IMR-90 (cell line): ENCODE results near the gene CADM2. TPM values are rescaled to one million over a fixed set of nuclear protein-coding genes. Genes with fewer than 3 reads are reported as not detected.

ENCODE experiments used
- ATAC-seq: fragments of 200-7000 bp; cut with Tn5 transposase; 2 replicates; pipeline ENCODE4 v1.9.1; 2020; ENCODE audit warnings: low read depth, mild to moderate bottlenecking, moderate library complexity
- BruUV-seq: library from RNA; stranded (reverse); fragments of 400-500 nt; replicated peaks from 2 replicates; lab custom pipeline; 2021; lab: Mats Ljungman, UMichigan
- CTCF ChIA-PET: fragments of 300-600 bp; formaldehyde crosslinking; extraction: SDS; loops from one replicate; lab custom pipeline; 2021; ENCODE audit warnings: antibody characterized with exemption; lab: Yijun Ruan, JAX
- POLR2A ChIA-PET: fragments of 300-600 bp; sonication (Branson Sonifier 250); formaldehyde crosslinking; loops from one replicate; lab custom pipeline; 2022; ENCODE audit warnings: antibody characterized with exemption; ENCODE audit not compliant: unreplicated experiment; lab: Charles Lee
- DNase-seq: peaks from one replicate; pipeline ENCODE4 v3.0.0; 2013
- H2AFZ ChIP-seq: replicated peaks from 2 replicates; pipeline ENCODE3; 2013; ENCODE audit warnings: low read length, mild to moderate bottlenecking; ENCODE audit not compliant: poor library complexity
- H2AK5ac ChIP-seq: 2 replicates; pipeline ENCODE4 v1.6.1; 2013; ENCODE audit warnings: low read depth, low read length, inconsistent platforms
- H2AK9ac ChIP-seq: replicated peaks from 2 replicates; pipeline ENCODE3; 2013; ENCODE audit warnings: mild to moderate bottlenecking, low read depth, low read length, moderate library complexity; ENCODE audit not compliant: poor library complexity
- H2BK120ac ChIP-seq: 2 replicates; pipeline ENCODE4 v1.6.1; 2013; ENCODE audit warnings: low read depth, low read length, inconsistent platforms
- H2BK15ac ChIP-seq: 3 replicates; pipeline ENCODE4 v1.6.1; 2013; ENCODE audit warnings: low read depth, low read length, inconsistent platforms
- H2BK20ac ChIP-seq: 2 replicates; pipeline ENCODE4 v1.6.1; 2013; ENCODE audit warnings: low read depth, mild to moderate bottlenecking, inconsistent platforms, low read length, moderate library complexity
- H2BK5ac ChIP-seq: 2 replicates; pipeline ENCODE4 v1.6.1; 2013; ENCODE audit warnings: mild to moderate bottlenecking, low read depth, low read length, inconsistent platforms; ENCODE audit not compliant: poor library complexity, severe bottlenecking
- H3K14ac ChIP-seq: replicated peaks from 2 replicates; pipeline ENCODE4 v1.6.1; 2013; ENCODE audit warnings: low read depth, low read length, inconsistent platforms
- H3K18ac ChIP-seq: 2 replicates; pipeline ENCODE4 v1.6.1; 2013; ENCODE audit warnings: low read depth, low read length, control low read depth
- H3K23ac ChIP-seq: 2 replicates; pipeline ENCODE4 v1.6.1; 2013; ENCODE audit warnings: low read depth, low read length, inconsistent platforms
- H3K27ac ChIP-seq: 2 replicates; pipeline ENCODE4 v1.5.1; 2013; ENCODE audit warnings: mild to moderate bottlenecking, control low read depth, low read length; ENCODE audit not compliant: insufficient read depth
- H3K27me3 ChIP-seq: 2 replicates; pipeline ENCODE4 v1.6.1; 2013; ENCODE audit warnings: low read length; ENCODE audit not compliant: control insufficient read depth, insufficient read depth
- H3K36me3 ChIP-seq: 2 replicates; pipeline ENCODE4 v1.6.1; 2013; ENCODE audit warnings: low read length, mixed read lengths; ENCODE audit not compliant: control insufficient read depth, insufficient read depth
- H3K4ac ChIP-seq: 2 replicates; pipeline ENCODE4 v1.6.1; 2013; ENCODE audit warnings: low read depth, low read length, inconsistent platforms
- H3K4me1 ChIP-seq: 2 replicates; pipeline ENCODE4 v1.6.1; 2013; ENCODE audit warnings: low read length, mixed read lengths; ENCODE audit not compliant: control insufficient read depth, insufficient read depth
- H3K4me2 ChIP-seq: 2 replicates; pipeline ENCODE4 v1.6.1; 2013; ENCODE audit warnings: low read depth, mild to moderate bottlenecking, control low read depth, low read length, moderate library complexity
- H3K4me3 ChIP-seq: 2 replicates; pipeline ENCODE4 v1.5.1; 2013; ENCODE audit warnings: low read depth, mild to moderate bottlenecking, control low read depth, low read length, moderate library complexity; ENCODE audit not compliant: insufficient read depth
- H3K56ac ChIP-seq: 2 replicates; pipeline ENCODE4 v1.6.1; 2013; ENCODE audit warnings: low read length, inconsistent platforms; ENCODE audit not compliant: insufficient read depth; ENCODE audit errors: extremely low read depth
- H3K79me1 ChIP-seq, 2 experiments: 2 replicates each; pipeline ENCODE4 v1.6.1; 2013; ENCODE audit warnings: low read length in 2 of 2, inconsistent platforms in 1 of 2, low read depth in 1 of 2
- H3K9ac ChIP-seq: 2 replicates; pipeline ENCODE4 v1.6.1; 2013; ENCODE audit warnings: low read depth, low read length, control low read depth
- H3K9me1 ChIP-seq: 2 replicates; pipeline ENCODE4 v1.6.1; 2013; ENCODE audit warnings: low read length, inconsistent platforms; ENCODE audit not compliant: insufficient read depth
- H3K9me3 ChIP-seq: 2 replicates; pipeline ENCODE4 v1.6.1; 2013; ENCODE audit warnings: low read length; ENCODE audit not compliant: control insufficient read depth, insufficient read depth
- H4K20me1 ChIP-seq: 2 replicates; pipeline ENCODE4 v1.6.1; 2013; ENCODE audit warnings: low read length, inconsistent platforms; ENCODE audit not compliant: insufficient read depth
- H4K5ac ChIP-seq: 2 replicates; pipeline ENCODE4 v1.6.1; 2013; ENCODE audit warnings: mild to moderate bottlenecking, low read depth, low read length, control low read depth
- H4K8ac ChIP-seq, 2 experiments: 2 replicates each; pipeline ENCODE4 v1.6.1; 2013; ENCODE audit warnings: low read depth in 2 of 2, low read length in 2 of 2, control low read depth in 1 of 2, inconsistent platforms in 1 of 2
- H4K91ac ChIP-seq: 2 replicates; pipeline ENCODE4 v1.6.1; 2013; ENCODE audit warnings: low read depth, low read length, inconsistent platforms; ENCODE audit not compliant: insufficient read depth
- CTCF ChIP-seq: conservative IDR thresholded peaks from 2 replicates; pipeline ENCODE4 v1.5.1; 2012; ENCODE audit warnings: mild to moderate bottlenecking, low read depth, low read length, improper control_type of control experiment
- MXI1 ChIP-seq: IDR thresholded peaks from 2 replicates; pipeline ENCODE4 v1.6.1; 2012; ENCODE audit warnings: low read depth, mild to moderate bottlenecking, low read length, moderate library complexity, borderline replicate concordance
- RFX5 ChIP-seq: IDR thresholded peaks from 2 replicates; pipeline ENCODE4 v1.8.0; 2012; ENCODE audit warnings: low read depth, mild to moderate bottlenecking, low read length, moderate library complexity
- WGBS, 2 experiments: methylation state at CpG; one replicate each; pipeline versions ENCODE4 v1.1.5 to v1.1.7; 2013; ENCODE audit warnings: missing lambda C conversion rate in 2 of 2; ENCODE audit not compliant: insufficient read length in 1 of 2; ENCODE audit errors: extremely low coverage in 2 of 2; 5-methylcytosine and 5-hydroxymethylcytosine counted together
- dilution Hi-C: fragments of 300-500 bp; cut with HindIII; formaldehyde crosslinking; loops from one replicate; pipeline ENCODE4 v1.14.3; 2018; ENCODE audit warnings: low sequenced_read_pairs; ENCODE audit not compliant: unreplicated experiment
- in situ Hi-C: fragments of 300-500 bp; cut with MboI; formaldehyde crosslinking; loops from 3 replicates; pipeline ENCODE4 v1.14.3; 2019; ENCODE audit warnings: low sequenced_read_pairs, inconsistent platforms, mixed read lengths
- intact Hi-C: fragments of 100-400 bp; cut with micrococcal nuclease; formaldehyde crosslinking; loops from 2 replicates; pipeline ENCODE4 v1.10.0; 2022
- polyA plus RNA-seq, 3 experiments: library from polyadenylated mRNA; depleted of rRNA; stranded (reverse); fragments of >200 nt; gene quantifications; 2 replicates each; pipeline ENCODE4 v1.2.3, GENCODE V29; 2012; ENCODE audit warnings: low replicate concordance in 1 of 3
- total RNA-seq: library from RNA; depleted of rRNA; stranded (reverse); fragments of >200 nt; gene quantifications from 2 replicates; pipeline ENCODE4 v1.2.3, GENCODE V29; 2012

CADM2 gene
- total and polyA plus RNA-seq, 2 of the 4 experiments (the other 2 are of a cell fraction) = not detected

GRCh38 chr3:85697156-85697555, 738.4 kb downstream of the CADM2 start:
- no peak for TF ChIP-seq CTCF
- TF ChIP-seq RFX5 = no peak
- TF ChIP-seq MXI1 = no peak
- dilution Hi-C loops = no loop called here
- Histone ChIP-seq H3K36me3 (no peaks in the 10 kb centered on the region), H2BK15ac (no peak overlapping the region), H3K79me1 (no peaks in the 10 kb centered on the region), H2AK5ac (no peak overlapping the region), H3K4me2 (no peak overlapping the region), H3K9me1 (no peaks in the 10 kb centered on the region), H3K4ac (no peak overlapping the region), H3K14ac (no peak overlapping the region), H4K91ac (no peak overlapping the region), H3K27me3 (no peaks in the 10 kb centered on the region), H2BK5ac (no peak overlapping the region), H2BK20ac (no peak overlapping the region), H3K4me3 (no peak overlapping the region), H3K9ac (no peak overlapping the region), H4K5ac (no peak overlapping the region), H2AK9ac (no peak overlapping the region), H3K18ac (no peak overlapping the region), H4K20me1 (no peaks in the 10 kb centered on the region), H3K27ac (no peak overlapping the region), H2BK120ac (no peak overlapping the region), H2AFZ (no peak overlapping the region), H3K9me3 (no peaks in the 10 kb centered on the region), H3K4me1 (no peaks in the 10 kb centered on the region), H3K56ac (no peak overlapping the region), H4K8ac (no peak overlapping the region), H3K23ac (no peak overlapping the region)
- no peak for ATAC-seq
- ChIA-PET CTCF (no interaction called here), POLR2A (no interaction called here)
- in situ Hi-C loops = no loop called here
- intact Hi-C loops = no loop called here
- no peak for DNase-seq
- no CpG with 5 or more reads among the region's 1 CpG for WGBS, 2 experiments
- BruUV-seq = no TSS peak
